Skeletal muscle tissue (tissue), 4 donors: ENCODE results near the gene ZNF689. TPM values are rescaled to one million over a fixed set of nuclear protein-coding genes. Genes with fewer than 3 reads are reported as not detected.
"Not testable (repeated sequence)": the region's sequence is repeated elsewhere in the genome, so short reads cannot be mapped to it uniquely, and the experiment has no call there.

ENCODE experiments used
- H3K27ac ChIP-seq: one replicate; pipeline ENCODE4 v1.7.0; 2013; ENCODE audit warnings: mild to moderate bottlenecking, low read depth, low read length, inconsistent platforms
- H3K27me3 ChIP-seq, 3 donors: one replicate each; pipeline ENCODE4 v1.7.0; 2013; ENCODE audit warnings: low read length in 3 of 3; ENCODE audit not compliant: control insufficient read depth in 3 of 3, insufficient read depth in 3 of 3
- H3K36me3 ChIP-seq, 3 donors: one replicate each; pipeline ENCODE4 v1.7.0; 2013; ENCODE audit warnings: low read length in 3 of 3; ENCODE audit not compliant: control insufficient read depth in 3 of 3, insufficient read depth in 3 of 3
- H3K4me1 ChIP-seq, 3 donors: one replicate each; pipeline ENCODE4 v1.7.0; 2013; ENCODE audit warnings: low read length in 3 of 3, mild to moderate bottlenecking in 3 of 3; ENCODE audit not compliant: control insufficient read depth in 3 of 3, insufficient read depth in 3 of 3
- H3K4me3 ChIP-seq, 3 donors: one replicate each; pipeline ENCODE4 v1.7.0; 2013; ENCODE audit warnings: low read length in 3 of 3
- H3K9ac ChIP-seq, 3 donors: one replicate each; pipeline ENCODE4 v1.7.0; 2013; ENCODE audit warnings: low read length in 3 of 3, mild to moderate bottlenecking in 3 of 3, moderate library complexity in 2 of 3, low read depth in 1 of 3
- H3K9me3 ChIP-seq, 3 donors: one replicate each; pipeline ENCODE4 v1.7.0; 2013; ENCODE audit warnings: low read length in 3 of 3; ENCODE audit not compliant: control insufficient read depth in 3 of 3
- total RNA-seq: library from RNA; depleted of rRNA; stranded (reverse); fragments of >200 nt; gene quantifications from one replicate; pipeline ENCODE4 v1.2.3, GENCODE V29; 2014
- donor health status: Osteomylitis.

ZNF689 gene
- total RNA-seq, 1 donor from 2014 or later: 4.7 TPM

DNA sequence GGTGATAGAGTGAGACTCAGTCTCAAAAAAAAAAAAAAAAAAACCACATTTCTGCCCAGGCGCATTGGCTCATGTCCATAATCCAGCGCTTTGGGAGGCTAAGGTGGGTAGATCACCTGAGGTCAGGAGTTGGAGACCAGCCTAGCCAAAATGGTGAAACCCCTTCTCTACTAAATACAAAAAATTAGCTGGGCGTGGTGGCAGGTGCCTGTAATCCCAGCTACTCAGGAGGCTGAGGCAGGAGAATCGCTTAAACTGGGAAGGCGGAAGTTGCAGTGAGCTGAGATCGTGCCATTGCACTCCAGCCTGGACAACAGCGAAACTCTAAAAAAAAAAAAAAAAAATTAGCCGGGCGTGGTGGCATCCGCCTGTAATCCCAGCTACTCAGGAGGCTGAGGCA is 26.9 kb upstream of the ZNF689 start:
- not testable (repeated sequence) for H3K27me3 ChIP-seq, H3K9me3 ChIP-seq, H3K36me3 ChIP-seq, H3K27ac ChIP-seq, H3K4me1 ChIP-seq, H3K9ac ChIP-seq, H3K4me3 ChIP-seq

DNA sequence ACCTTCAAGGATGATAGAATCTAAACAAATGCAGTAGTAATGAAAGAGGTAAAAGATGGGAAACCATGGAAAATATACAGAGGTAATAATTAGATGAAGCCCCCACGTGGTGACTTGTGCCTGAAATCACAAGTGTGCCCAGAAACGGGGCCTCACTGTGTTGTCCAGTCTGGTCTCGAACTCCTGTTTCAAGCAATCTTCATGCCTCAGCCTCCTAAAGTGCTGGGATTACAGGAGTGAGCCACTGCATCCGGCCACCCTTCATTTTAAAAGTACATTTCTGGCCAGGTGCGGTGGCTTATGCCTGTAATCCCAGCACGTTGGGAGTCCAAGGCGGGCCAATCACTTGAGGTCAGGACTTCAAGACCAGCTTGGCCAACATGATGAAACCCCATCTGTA is 26.4 kb upstream of the ZNF689 start:
- Histone ChIP-seq H3K36me3 (no peaks in the 10 kb centered on the region), H3K4me1 (peaks cover 4 to 8% (median 5%) of the 10 kb centered on the region in 3 donors), H3K9ac (no peak overlapping the region), H3K9me3 (no peaks in the 10 kb centered on the region), H3K27me3 (no peaks in the 10 kb centered on the region), H3K4me3 (no peak overlapping the region), H3K27ac (no peak overlapping the region)

DNA sequence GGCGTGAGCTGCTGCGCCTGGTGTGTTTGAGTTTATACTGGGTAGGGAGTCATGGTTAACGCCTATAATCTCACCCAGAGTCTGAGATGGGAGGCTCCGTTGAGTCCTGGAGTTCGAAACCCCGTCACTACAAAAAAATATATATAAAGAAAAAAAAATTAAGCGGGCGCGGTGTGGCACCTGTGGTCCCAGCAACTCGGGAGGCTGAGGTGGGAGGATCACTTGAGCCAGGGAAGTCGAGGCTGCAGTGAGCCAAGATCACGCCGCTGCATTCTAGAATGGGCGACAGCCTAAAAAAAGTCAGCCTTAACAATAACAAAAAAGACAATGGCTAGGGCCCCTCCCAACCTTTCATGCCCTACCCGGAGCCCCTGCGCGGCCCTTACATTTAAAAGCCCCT is 23.3 kb upstream of the ZNF689 start:
- Histone ChIP-seq H3K4me1 (peaks cover 5 to 9% (median 8%) of the 10 kb centered on the region in 3 donors), H3K27me3 (no peaks in the 10 kb centered on the region), H3K4me3 (peak overlapping the region; percentile 82 to 91 (median 86)), H3K9me3 (no peaks in the 10 kb centered on the region), H3K9ac (peak overlapping the region; percentile 76 to 88 (median 84)), H3K36me3 (no peaks in the 10 kb centered on the region), H3K27ac (peak overlapping the region; percentile 96)

DNA sequence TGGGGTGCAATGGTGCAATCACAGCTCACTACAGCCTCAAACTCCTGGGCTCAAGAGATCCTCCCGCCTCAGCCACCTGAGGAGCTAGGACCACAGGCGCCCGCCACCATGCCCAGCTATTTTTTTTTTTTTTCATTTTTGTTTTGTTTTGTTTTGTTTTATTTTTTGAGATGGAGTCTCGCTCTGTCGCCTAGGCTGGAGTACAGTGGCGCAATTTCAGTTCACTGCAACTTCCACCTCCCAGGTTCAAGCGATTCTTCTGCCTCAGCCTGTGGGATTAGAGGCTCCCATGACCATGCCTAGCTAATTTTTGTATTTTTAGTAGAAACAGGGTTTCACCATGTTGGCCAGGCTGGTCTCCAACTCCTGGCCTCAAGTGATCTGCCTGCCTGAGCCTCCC is 22.3 kb upstream of the ZNF689 start:
- H3K27me3 ChIP-seq, H3K27ac ChIP-seq, H3K9me3 ChIP-seq, H3K4me3 ChIP-seq, H3K36me3 ChIP-seq, H3K9ac ChIP-seq: not testable (repeated sequence)
- peaks cover 5 to 10% (median 8%) of the 10 kb centered on the region in 3 donors for H3K4me1 ChIP-seq

DNA sequence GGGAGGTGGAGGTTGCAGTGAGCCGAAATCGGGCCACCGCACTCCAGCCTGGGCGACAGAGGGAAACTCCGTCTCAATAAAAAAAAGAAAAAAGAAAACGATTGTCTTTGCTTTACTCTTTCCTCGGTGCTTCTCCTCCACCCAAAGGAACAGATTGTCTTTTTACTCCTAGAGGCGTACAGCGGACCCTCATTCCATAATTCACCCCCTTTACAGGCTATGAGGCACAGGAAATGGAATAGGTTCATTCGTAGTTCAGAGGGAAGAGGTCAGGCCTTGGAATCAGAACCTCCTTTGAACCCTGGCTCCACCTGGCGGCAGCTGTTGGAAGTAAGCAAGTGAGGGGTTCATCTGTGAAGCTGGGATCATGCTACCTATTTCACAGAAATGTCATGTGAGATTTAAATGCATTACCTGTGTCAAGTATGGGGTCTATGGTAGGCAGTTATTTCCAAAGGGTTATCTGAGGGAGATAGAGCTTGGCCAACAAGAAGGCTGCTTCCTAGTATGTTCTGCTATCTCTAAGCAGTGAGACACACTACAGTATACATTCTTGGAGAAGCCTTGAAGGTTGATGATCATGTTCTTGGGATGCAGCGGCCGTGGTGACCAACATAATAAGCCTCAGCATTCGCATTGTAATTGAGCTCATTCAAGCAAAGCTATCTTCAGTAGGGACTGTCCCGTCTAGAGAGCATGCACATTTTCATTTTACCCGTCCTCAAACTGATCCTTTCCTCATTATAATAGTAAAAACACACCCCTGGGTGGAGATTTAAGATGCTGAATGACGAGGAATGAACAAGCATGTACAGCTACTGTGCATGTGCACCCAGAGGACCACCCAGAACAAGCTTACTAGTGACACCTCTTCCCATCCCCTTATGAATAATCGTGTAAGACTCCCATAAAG is 18.7 kb upstream of the ZNF689 start:
- H3K9me3 ChIP-seq: no peaks in the 10 kb centered on the region
- peak overlapping the region in 1 of 3 donors; percentile 57 for H3K9ac ChIP-seq
- H3K36me3 ChIP-seq: no peaks in the 10 kb centered on the region
- H3K4me1 ChIP-seq: peaks cover 0 to 6% (median 0%) of the 10 kb centered on the region in 3 donors
- peak overlapping the region in 2 of 3 donors; percentile 38 to 73 for H3K4me3 ChIP-seq
- no peak overlapping the region for H3K27ac ChIP-seq
- H3K27me3 ChIP-seq: peaks cover 0 to 4% (median 0%) of the 10 kb centered on the region in 3 donors

DNA sequence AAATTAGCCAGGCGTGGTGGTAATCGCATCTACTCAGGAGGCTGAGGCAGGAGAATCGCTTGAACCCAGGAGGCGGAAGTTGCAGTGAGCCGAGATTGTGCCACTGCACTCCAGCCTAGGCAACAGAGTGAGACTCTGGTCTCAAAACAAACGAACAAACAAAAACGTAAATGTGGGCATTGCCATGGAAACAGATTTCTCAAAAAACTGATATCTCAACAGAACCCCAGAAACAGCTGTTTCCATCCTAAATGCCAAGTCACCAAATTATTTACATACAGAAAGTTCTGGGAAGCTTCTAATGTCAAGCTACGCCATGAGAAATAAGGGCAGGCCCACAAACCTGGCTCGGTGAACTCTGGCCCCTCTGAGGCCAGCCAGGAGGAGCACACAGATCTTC is 16.0 kb upstream of the ZNF689 start:
- Histone ChIP-seq H3K27ac (no peak overlapping the region), H3K27me3 (peaks cover 0 to 4% (median 0%) of the 10 kb centered on the region in 3 donors), H3K4me1 (peaks cover 0 to 6% (median 0%) of the 10 kb centered on the region in 3 donors), H3K9me3 (no peaks in the 10 kb centered on the region), H3K36me3 (no peaks in the 10 kb centered on the region), H3K9ac (no peak overlapping the region), H3K4me3 (no peak overlapping the region)

DNA sequence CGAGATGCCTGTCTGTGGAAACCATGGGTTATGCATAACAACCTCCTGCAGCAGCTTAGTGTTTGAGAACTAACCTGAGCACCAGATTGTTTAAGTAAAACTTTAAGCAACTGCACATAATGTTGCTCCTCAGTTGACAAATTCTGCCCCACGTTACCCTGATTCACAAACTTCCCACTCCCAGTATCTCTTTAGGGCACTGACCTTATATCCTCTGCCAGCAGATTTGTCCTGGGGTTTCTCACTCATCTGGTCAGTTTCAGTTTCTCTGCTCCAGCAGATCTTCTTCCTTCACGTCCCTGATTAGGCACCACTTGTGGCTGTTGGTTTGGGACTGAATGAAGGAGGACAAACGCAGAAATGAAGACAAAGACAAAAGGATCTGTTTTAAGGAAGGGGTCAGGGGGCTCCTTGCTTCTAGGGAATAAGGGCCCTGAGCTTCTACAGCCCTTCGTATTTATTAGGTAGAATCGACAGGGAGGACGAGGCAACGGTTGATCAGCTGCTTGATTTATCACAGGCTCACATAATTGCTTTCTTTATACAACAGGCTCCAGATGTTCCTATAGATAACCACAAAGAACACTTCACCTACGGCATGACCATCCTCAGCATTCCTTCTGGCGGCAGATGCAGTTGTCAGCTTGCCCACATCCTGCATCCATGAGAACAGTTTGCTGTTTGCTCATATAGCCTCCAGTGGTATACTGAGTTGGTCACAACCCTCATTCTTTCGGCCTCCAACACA is 13.5 kb upstream of the ZNF689 start:
- H3K4me3 ChIP-seq: no peak overlapping the region
- peaks cover 0 to 4% (median 0%) of the 10 kb centered on the region in 3 donors for H3K27me3 ChIP-seq
- no peaks in the 10 kb centered on the region for H3K9me3 ChIP-seq
- no peak overlapping the region for H3K9ac ChIP-seq
- H3K27ac ChIP-seq: no peak overlapping the region
- H3K4me1 ChIP-seq: peaks cover 0 to 3% (median 0%) of the 10 kb centered on the region in 3 donors
- no peaks in the 10 kb centered on the region for H3K36me3 ChIP-seq

DNA sequence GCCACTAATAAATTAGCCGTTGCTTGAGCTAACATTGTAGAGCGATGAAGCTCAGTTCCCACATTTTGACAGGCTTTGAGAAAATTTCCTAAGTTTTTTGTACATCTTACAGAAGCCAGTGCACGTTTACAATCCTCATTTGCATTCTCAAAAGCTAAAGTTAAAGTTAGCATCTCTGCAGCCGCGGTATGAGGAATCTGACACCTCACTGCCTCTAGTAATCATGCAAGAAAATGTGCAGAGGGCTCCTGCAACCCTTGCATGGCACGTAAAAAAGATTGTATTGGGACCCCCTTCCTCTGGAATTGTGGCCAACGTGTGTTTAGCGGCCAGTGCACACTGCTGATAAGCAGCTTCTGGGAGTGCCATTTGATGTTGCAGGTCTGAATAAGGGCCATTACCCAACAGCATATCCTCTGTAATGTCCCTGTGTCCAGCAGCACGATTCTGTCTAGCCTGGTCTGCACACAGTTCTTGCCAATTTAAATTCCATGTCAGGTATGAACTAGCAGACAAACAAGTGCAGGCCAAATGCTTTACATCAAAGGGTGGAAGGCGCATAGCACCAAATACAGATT is 12.4 kb upstream of the ZNF689 start:
- Histone ChIP-seq H3K4me1 (no peaks in the 10 kb centered on the region), H3K36me3 (no peaks in the 10 kb centered on the region), H3K4me3 (no peak overlapping the region), H3K9me3 (no peaks in the 10 kb centered on the region), H3K27ac (no peak overlapping the region), H3K9ac (no peak overlapping the region), H3K27me3 (peaks cover 0 to 4% (median 0%) of the 10 kb centered on the region in 3 donors)

DNA sequence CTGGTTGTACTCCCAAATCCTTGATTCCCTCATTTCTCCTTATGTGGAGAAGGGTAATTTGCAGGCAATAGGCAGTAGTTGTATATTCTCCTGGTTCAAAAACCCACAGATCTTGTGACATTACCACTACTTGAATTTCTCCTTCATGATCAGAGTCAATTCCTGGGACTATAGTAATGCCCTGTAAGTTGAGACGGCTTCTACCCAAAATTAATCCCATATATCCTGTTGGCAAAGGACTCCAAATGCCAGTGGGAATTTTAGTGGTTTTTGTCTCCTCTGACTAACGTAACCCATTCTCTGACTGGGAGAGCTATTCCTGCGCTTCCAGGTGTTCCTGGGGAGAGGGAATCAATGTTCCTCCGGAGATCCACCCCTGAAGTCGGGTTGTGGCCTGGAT is 11.6 kb upstream of the ZNF689 start:
- H3K9ac ChIP-seq: no peak overlapping the region
- no peaks in the 10 kb centered on the region for H3K9me3 ChIP-seq
- no peaks in the 10 kb centered on the region for H3K36me3 ChIP-seq
- no peak overlapping the region for H3K4me3 ChIP-seq
- peaks cover 0 to 4% (median 0%) of the 10 kb centered on the region in 3 donors for H3K27me3 ChIP-seq
- H3K27ac ChIP-seq: no peak overlapping the region
- no peaks in the 10 kb centered on the region for H3K4me1 ChIP-seq
